Activated CD8-positive, alpha-beta T cell treated with anti-CD3 and anti-CD28 coated beads for 36 hours (primary cell): ENCODE data around the gene CNKSR2. TPM values are rescaled to one million over a fixed set of nuclear protein-coding genes. Genes with fewer than 3 reads are reported as not detected.

Experiments used
- ATAC-seq: fragments of 200-7000 bp; cut with Tn5 transposase; one replicate; pipeline ENCODE4 v1.10.0; 2021; ENCODE audit warnings: mild to moderate bottlenecking, moderate library complexity
- CTCF ChIA-PET: fragments of 350-600 bp; sonication (Branson Sonifier 250); formaldehyde crosslinking; loops from one replicate; lab custom pipeline; 2021; ENCODE audit warnings: antibody characterized with exemption; lab: Charles Lee
- POLR2A ChIA-PET: fragments of 350-600 bp; sonication (Branson Sonifier 250); formaldehyde crosslinking; loops from one replicate; lab custom pipeline; 2021; ENCODE audit warnings: antibody characterized with exemption; lab: Charles Lee
- DNase-seq: peaks from one replicate; pipeline ENCODE4 v3.0.0-alpha.2; 2020
- H3K27ac Mint-ChIP-seq: one replicate; pipeline ENCODE4 v1.8.0; 2021; ENCODE audit warnings: mild to moderate bottlenecking, mixed read lengths
- H3K27me3 Mint-ChIP-seq: one replicate; pipeline ENCODE4 v1.8.0; 2021; ENCODE audit warnings: mixed read lengths
- H3K36me3 Mint-ChIP-seq: one replicate; pipeline ENCODE4 v1.8.0; 2021; ENCODE audit warnings: low read depth, mixed read lengths
- H3K4me1 Mint-ChIP-seq: one replicate; pipeline ENCODE4 v1.8.0; 2021; ENCODE audit warnings: low read depth, mixed read lengths
- H3K4me3 Mint-ChIP-seq: one replicate; pipeline ENCODE4 v1.8.0; 2021; ENCODE audit warnings: mild to moderate bottlenecking, moderate library complexity, mixed read lengths
- H3K9me3 Mint-ChIP-seq: one replicate; pipeline ENCODE4 v1.8.0; 2021; ENCODE audit warnings: mixed read lengths
- CTCF ChIP-seq: fragments of 200-600 bp; IDR thresholded peaks from one replicate; pipeline ENCODE4 v1.8.0; 2022; ENCODE audit warnings: antibody characterized with exemption, mild to moderate bottlenecking
- intact Hi-C: fragments of 100-400 bp; cut with micrococcal nuclease; formaldehyde crosslinking; loops from one replicate; pipeline ENCODE4 v1.10.0; 2022
- total RNA-seq, 2 experiments: library from RNA; stranded (reverse); gene quantifications; one replicate each; pipeline ENCODE4 v1.2.3, GENCODE V29; 2021

The CNKSR2 gene
- total RNA-seq, 2 experiments from 2014 or later, result 8.3 to 9.4 TPM

GRCh38 chrX:21610168-21610567 lies 235.9 kb downstream of the CNKSR2 start:
- Mint-ChIP-seq H3K27me3 (no peaks in the 10 kb centered on the region), H3K9me3 (no peaks in the 10 kb centered on the region), H3K36me3 (peaks cover 5% of the 10 kb centered on the region), H3K4me3 (no peak overlapping the region), H3K27ac (no peak overlapping the region), H3K4me1 (no peaks in the 10 kb centered on the region)
- intact Hi-C loops, result no loop called here
- TF ChIP-seq CTCF, result no peak
- DNase-seq (no peak), ATAC-seq (no peak)
- CTCF ChIA-PET, result no interaction called here
- POLR2A ChIA-PET, result no interaction called here

GRCh38 chrX:21612154-21612553 lies 237.9 kb downstream of the CNKSR2 start:
- H3K36me3 Mint-ChIP-seq, result peaks cover 5% of the 10 kb centered on the region
- intact Hi-C loops, result no loop called here
- H3K4me3 Mint-ChIP-seq, result no peak overlapping the region
- CTCF ChIA-PET, result no interaction called here
- no peaks in the 10 kb centered on the region for H3K9me3 Mint-ChIP-seq
- no peaks in the 10 kb centered on the region for H3K4me1 Mint-ChIP-seq
- no peak overlapping the region for H3K27ac Mint-ChIP-seq
- no peak for TF ChIP-seq CTCF
- ATAC-seq (no peak), DNase-seq (no peak)
- POLR2A ChIA-PET, result no interaction called here
- H3K27me3 Mint-ChIP-seq, result no peaks in the 10 kb centered on the region

- POLR2A ChIA-PET, result no interaction called here
- Mint-ChIP-seq H3K4me1 (no peaks in the 10 kb centered on the region), H3K4me3 (no peak overlapping the region), H3K27me3 (no peaks in the 10 kb centered on the region), H3K36me3 (peaks cover 5% of the 10 kb centered on the region), H3K27ac (no peak overlapping the region), H3K9me3 (no peaks in the 10 kb centered on the region)
- TF ChIP-seq CTCF, result no peak
- no peak for ATAC-seq
- intact Hi-C loops, result no loop called here
- CTCF ChIA-PET, result no interaction called here
- DNase-seq, result no peak
These were observed 242.2 kb downstream of the CNKSR2 start for GRCh38 chrX:21616386-21616785.

GRCh38 chrX:21620234-21620633 lies 246.0 kb downstream of the CNKSR2 start:
- intact Hi-C loops, result no loop called here
- ATAC-seq (no peak), DNase-seq (no peak)
- Mint-ChIP-seq H3K27me3 (no peaks in the 10 kb centered on the region), H3K36me3 (no peaks in the 10 kb centered on the region), H3K27ac (no peak overlapping the region), H3K4me3 (no peak overlapping the region), H3K9me3 (no peaks in the 10 kb centered on the region), H3K4me1 (no peaks in the 10 kb centered on the region)
- POLR2A ChIA-PET, result no interaction called here
- TF ChIP-seq CTCF, result no peak
- CTCF ChIA-PET, result no interaction called here

GRCh38 chrX:21623778-21624501 lies 249.7 kb downstream of the CNKSR2 start:
- H3K36me3 Mint-ChIP-seq, result peaks cover 11% of the 10 kb centered on the region
- H3K9me3 Mint-ChIP-seq, result no peaks in the 10 kb centered on the region
- H3K4me3 Mint-ChIP-seq, result no peak overlapping the region
- TF ChIP-seq CTCF, result no peak
- CTCF ChIA-PET, result no interaction called here
- no peak overlapping the region for H3K27ac Mint-ChIP-seq
- no peaks in the 10 kb centered on the region for H3K27me3 Mint-ChIP-seq
- intact Hi-C loops, result no loop called here
- DNase-seq (no peak), ATAC-seq (no peak)
- H3K4me1 Mint-ChIP-seq, result no peaks in the 10 kb centered on the region
- POLR2A ChIA-PET, result no interaction called here
